Activated CD4-positive, alpha-beta memory T cell treated with anti-CD3 and anti-CD28 coated beads for 36 hours (primary cell): ENCODE results near the gene CAMK1D. TPM values are rescaled to one million over a fixed set of nuclear protein-coding genes. Genes with fewer than 3 reads are reported as not detected.

Experiments used
- CTCF ChIA-PET: fragments of 350-600 bp; sonication (Branson Sonifier 250); formaldehyde crosslinking; loops from one replicate; lab custom pipeline; 2021; ENCODE audit warnings: antibody characterized with exemption, inconsistent platforms; lab: Charles Lee
- POLR2A ChIA-PET: fragments of 350-600 bp; sonication (Branson Sonifier 250); formaldehyde crosslinking; loops from one replicate; lab custom pipeline; 2021; ENCODE audit warnings: antibody characterized with exemption; lab: Charles Lee
- DNase-seq: peaks from one replicate; pipeline ENCODE4 v3.0.0-alpha.2; 2020
- H3K27ac Mint-ChIP-seq: one replicate; pipeline ENCODE4 v1.8.0; 2021; ENCODE audit warnings: mixed read lengths
- H3K27me3 Mint-ChIP-seq: one replicate; pipeline ENCODE4 v1.8.0; 2021; ENCODE audit warnings: mixed read lengths
- H3K36me3 Mint-ChIP-seq: one replicate; pipeline ENCODE4 v1.8.0; 2021; ENCODE audit warnings: mixed read lengths
- H3K4me1 Mint-ChIP-seq: one replicate; pipeline ENCODE4 v1.8.0; 2021; ENCODE audit warnings: low read depth, mixed read lengths
- H3K4me3 Mint-ChIP-seq: one replicate; pipeline ENCODE4 v1.8.0; 2021; ENCODE audit warnings: mild to moderate bottlenecking, mixed read lengths
- H3K9me3 Mint-ChIP-seq: one replicate; pipeline ENCODE4 v1.8.0; 2021; ENCODE audit warnings: mixed read lengths
- intact Hi-C: fragments of 100-400 bp; cut with micrococcal nuclease; formaldehyde crosslinking; loops from one replicate; pipeline ENCODE4 v1.15.1; 2023
- total RNA-seq, 2 experiments: library from RNA; stranded (reverse); gene quantifications; one replicate each; pipeline ENCODE4 v1.2.3, GENCODE V29; 2021

CAMK1D gene
- total RNA-seq, 2 experiments from 2014 or later, result 17.7 to 17.9 TPM

GRCh38 chr10:12531305-12532220 is 182.2 kb downstream of the CAMK1D start:
- ChIA-PET POLR2A (no interaction called here), CTCF (no interaction called here)
- intact Hi-C loops, result no loop called here
- DNase-seq, result no peak
- peaks cover 5% of the 10 kb centered on the region for H3K36me3 Mint-ChIP-seq
- H3K27ac Mint-ChIP-seq, result no peak overlapping the region
- H3K9me3 Mint-ChIP-seq, result peaks cover 13% of the 10 kb centered on the region
- peaks cover 13% of the 10 kb centered on the region for H3K4me1 Mint-ChIP-seq
- no peaks in the 10 kb centered on the region for H3K27me3 Mint-ChIP-seq
- no peak overlapping the region for H3K4me3 Mint-ChIP-seq

DNA sequence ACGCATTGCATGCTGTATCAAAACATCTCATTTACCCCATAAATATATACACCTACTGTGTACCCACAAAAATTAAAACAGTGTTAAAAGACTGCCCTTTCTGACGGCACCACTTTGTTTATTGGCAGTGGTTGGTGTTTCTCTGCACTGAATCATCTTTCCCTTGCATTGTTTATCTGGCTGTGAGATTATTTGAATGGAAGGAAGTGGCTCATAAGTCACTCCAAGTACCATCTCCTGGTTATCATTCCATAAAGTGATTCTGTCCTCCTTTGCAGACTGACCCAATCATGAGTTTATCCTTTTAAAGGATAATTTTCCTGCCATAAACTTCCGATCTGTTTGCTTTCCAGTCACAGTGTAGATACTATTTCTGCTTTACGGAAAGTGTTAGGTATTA is 183.8 kb downstream of the CAMK1D start:
- H3K27me3 Mint-ChIP-seq, result no peaks in the 10 kb centered on the region
- peaks cover 13% of the 10 kb centered on the region for H3K9me3 Mint-ChIP-seq
- CTCF ChIA-PET, result no interaction called here
- H3K4me1 Mint-ChIP-seq, result peaks cover 13% of the 10 kb centered on the region
- no peak overlapping the region for H3K27ac Mint-ChIP-seq
- POLR2A ChIA-PET, result no interaction called here
- H3K4me3 Mint-ChIP-seq, result no peak overlapping the region
- intact Hi-C loops, result no loop called here
- DNase-seq, result no peak
- peaks cover 5% of the 10 kb centered on the region for H3K36me3 Mint-ChIP-seq

DNA sequence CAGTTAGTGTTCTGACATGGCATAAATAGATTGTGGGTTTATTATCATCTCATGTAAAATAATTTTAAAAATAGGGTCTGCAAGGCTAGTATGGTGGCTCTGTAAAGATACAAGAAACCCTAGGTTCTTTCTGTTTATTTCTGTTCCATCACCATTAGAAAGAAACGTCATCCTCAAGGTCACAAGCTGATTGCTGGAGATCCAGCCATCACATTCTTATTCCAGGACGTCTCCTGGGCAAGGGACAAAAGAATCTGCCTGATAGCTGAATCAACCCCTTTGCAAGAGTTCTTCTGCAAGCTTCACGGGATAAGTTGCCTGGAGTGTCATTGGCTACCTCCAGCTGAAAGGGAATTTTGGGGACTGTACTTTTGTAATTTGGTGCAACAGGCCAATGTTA is 184.4 kb downstream of the CAMK1D start:
- Mint-ChIP-seq H3K9me3 (peaks cover 13% of the 10 kb centered on the region), H3K4me3 (no peak overlapping the region), H3K27me3 (no peaks in the 10 kb centered on the region), H3K36me3 (peaks cover 5% of the 10 kb centered on the region), H3K4me1 (peaks cover 13% of the 10 kb centered on the region), H3K27ac (no peak overlapping the region)
- ChIA-PET CTCF (no interaction called here), POLR2A (no interaction called here)
- DNase-seq, result no peak
- intact Hi-C loops, result no loop called here

GRCh38 chr10:12534824-12535223 is 185.5 kb downstream of the CAMK1D start:
- Mint-ChIP-seq H3K9me3 (peaks cover 13% of the 10 kb centered on the region), H3K4me3 (no peak overlapping the region), H3K27ac (peak overlapping the region; percentile 5), H3K4me1 (peaks cover 13% of the 10 kb centered on the region), H3K27me3 (no peaks in the 10 kb centered on the region), H3K36me3 (peaks cover 5% of the 10 kb centered on the region)
- intact Hi-C loops, result no loop called here
- CTCF ChIA-PET, result interaction anchor here (0.6 to 1.4 kb wide), 3 partner anchors 122 to 513 kb away, joined by 3 to 5 read pairs (median 3); no protein-coding TSS in a partner anchor
- POLR2A ChIA-PET, result no interaction called here
- peak; percentile 40 for DNase-seq

DNA sequence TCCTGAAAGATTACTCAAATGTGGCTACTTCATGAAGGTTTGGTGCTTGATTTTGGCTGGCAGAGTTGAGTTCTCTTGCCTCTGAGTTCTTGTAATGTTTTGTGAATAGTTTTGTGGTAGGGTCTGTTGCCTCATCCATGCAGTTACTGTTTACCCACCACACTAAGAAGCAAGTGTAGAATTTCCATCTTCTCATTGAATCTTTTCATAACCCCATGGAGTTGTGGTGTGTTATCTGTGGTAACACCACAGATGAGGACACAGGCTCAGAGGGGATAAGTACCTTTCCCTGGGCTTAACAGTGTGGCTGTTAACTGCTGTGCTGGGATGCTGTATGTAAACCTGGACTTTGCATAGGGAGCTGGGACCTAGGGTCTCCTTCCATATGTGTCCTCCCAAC is 186.3 kb downstream of the CAMK1D start:
- H3K4me3 Mint-ChIP-seq, result no peak overlapping the region
- peaks cover 5% of the 10 kb centered on the region for H3K36me3 Mint-ChIP-seq
- peaks cover 13% of the 10 kb centered on the region for H3K9me3 Mint-ChIP-seq
- H3K27me3 Mint-ChIP-seq, result no peaks in the 10 kb centered on the region
- POLR2A ChIA-PET, result no interaction called here
- peaks cover 20% of the 10 kb centered on the region for H3K4me1 Mint-ChIP-seq
- intact Hi-C loops, result no loop called here
- H3K27ac Mint-ChIP-seq, result peak overlapping the region; percentile 14
- no peak for DNase-seq
- CTCF ChIA-PET, result interaction anchor here (1.1 to 1.4 kb wide), 3 partner anchors 24 to 172 kb away, joined by 3 to 6 read pairs (median 5); no protein-coding TSS in a partner anchor

DNA sequence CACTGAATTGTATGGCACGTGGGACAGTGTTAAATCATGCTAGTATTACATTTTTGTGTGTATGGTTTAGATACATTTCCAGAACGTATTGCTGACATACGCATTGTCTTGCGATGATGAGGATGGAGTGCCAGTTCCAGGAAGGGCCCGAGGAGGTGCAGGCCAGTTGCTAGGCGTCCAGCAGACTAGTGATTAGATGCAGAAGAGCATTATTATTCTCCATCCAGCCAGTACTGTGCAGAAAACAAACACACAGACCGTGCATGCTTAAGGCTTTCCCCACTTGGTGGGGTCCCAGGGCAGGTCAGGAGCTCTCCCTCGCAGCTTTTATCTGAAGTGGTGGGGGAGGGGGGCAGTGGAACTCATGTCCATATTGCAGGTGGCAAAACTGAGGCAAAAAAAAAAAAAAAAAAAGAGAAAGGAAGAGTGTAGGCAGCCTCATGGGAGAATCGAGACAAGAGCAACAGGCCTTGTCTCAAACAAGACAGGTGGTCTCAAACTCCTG is 189.2 kb downstream of the CAMK1D start:
- DNase-seq, result no peak
- intact Hi-C loops, result no loop called here
- ChIA-PET CTCF (no interaction called here), POLR2A (no interaction called here)
- Mint-ChIP-seq H3K27me3 (no peaks in the 10 kb centered on the region), H3K9me3 (peaks cover 5% of the 10 kb centered on the region), H3K4me1 (peaks cover 28% of the 10 kb centered on the region), H3K4me3 (no peak overlapping the region), H3K27ac (no peak overlapping the region), H3K36me3 (peaks cover 3% of the 10 kb centered on the region)

GRCh38 chr10:12539350-12540164 is 190.2 kb downstream of the CAMK1D start:
- no peaks in the 10 kb centered on the region for H3K9me3 Mint-ChIP-seq
- H3K27ac Mint-ChIP-seq, result no peak overlapping the region
- POLR2A ChIA-PET, result no interaction called here
- no peak for DNase-seq
- H3K4me1 Mint-ChIP-seq, result peaks cover 27% of the 10 kb centered on the region
- intact Hi-C loops, result no loop called here
- H3K4me3 Mint-ChIP-seq, result no peak overlapping the region
- CTCF ChIA-PET, result no interaction called here
- no peaks in the 10 kb centered on the region for H3K36me3 Mint-ChIP-seq
- no peaks in the 10 kb centered on the region for H3K27me3 Mint-ChIP-seq

- ChIA-PET CTCF (interaction anchor here (2.0 kb wide), 1 partner anchor 116 kb away, joined by 7 read pairs; no protein-coding TSS in a partner anchor), POLR2A (no interaction called here)
- intact Hi-C loops, result no loop called here
- H3K36me3 Mint-ChIP-seq, result peaks cover 4% of the 10 kb centered on the region
- no peak for DNase-seq
- H3K4me3 Mint-ChIP-seq, result no peak overlapping the region
- no peak overlapping the region for H3K27ac Mint-ChIP-seq
- peaks cover 23% of the 10 kb centered on the region for H3K4me1 Mint-ChIP-seq
- H3K27me3 Mint-ChIP-seq, result no peaks in the 10 kb centered on the region
- no peaks in the 10 kb centered on the region for H3K9me3 Mint-ChIP-seq
Measured at GRCh38 chr10:12540341-12540781, 191.0 kb downstream of the CAMK1D start.

GRCh38 chr10:12541446-12542067 is 192.2 kb downstream of the CAMK1D start:
- Mint-ChIP-seq H3K4me1 (peaks cover 29% of the 10 kb centered on the region), H3K36me3 (peaks cover 9% of the 10 kb centered on the region), H3K4me3 (no peak overlapping the region), H3K27me3 (no peaks in the 10 kb centered on the region), H3K9me3 (peaks cover 9% of the 10 kb centered on the region), H3K27ac (no peak overlapping the region)
- intact Hi-C loops, result no loop called here
- ChIA-PET CTCF (interaction anchor here (2.0 kb wide), 1 partner anchor 115 kb away, joined by 7 read pairs; no protein-coding TSS in a partner anchor), POLR2A (interaction anchor here (0.9 kb wide), 1 partner anchor 33 kb away, joined by 4 read pairs; no protein-coding TSS in a partner anchor)
- DNase-seq, result no peak

- no peak for DNase-seq
- Mint-ChIP-seq H3K27me3 (no peaks in the 10 kb centered on the region), H3K27ac (no peak overlapping the region), H3K9me3 (peaks cover 9% of the 10 kb centered on the region), H3K36me3 (peaks cover 9% of the 10 kb centered on the region), H3K4me1 (peaks cover 33% of the 10 kb centered on the region), H3K4me3 (no peak overlapping the region)
- ChIA-PET CTCF (interaction anchor here (2.0 kb wide), 1 partner anchor 115 kb away, joined by 7 read pairs; no protein-coding TSS in a partner anchor), POLR2A (no interaction called here)
- intact Hi-C loops, result no loop called here
Measured at GRCh38 chr10:12542133-12542670, 192.9 kb downstream of the CAMK1D start.

DNA sequence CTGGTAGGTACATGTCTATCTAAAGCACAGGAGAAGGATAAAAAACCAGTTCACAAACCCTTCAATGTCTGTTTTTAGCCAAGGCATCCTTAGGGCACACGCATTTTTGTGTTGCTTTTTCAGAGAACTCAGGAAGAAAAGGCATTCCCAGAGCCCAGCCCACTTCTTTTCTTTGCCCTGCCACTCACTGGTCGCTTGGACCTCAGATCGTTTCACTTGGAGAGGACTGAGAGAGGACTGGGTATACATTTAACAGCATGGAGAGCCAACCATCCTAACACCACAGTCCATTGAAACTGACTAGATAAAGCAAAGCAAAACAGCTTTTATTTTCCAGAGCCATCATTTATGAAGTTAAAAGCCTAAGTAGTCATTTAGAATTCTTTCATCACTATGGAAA is 194.2 kb downstream of the CAMK1D start:
- intact Hi-C loops, result no loop called here
- Mint-ChIP-seq H3K4me1 (peaks cover 43% of the 10 kb centered on the region), H3K27me3 (no peaks in the 10 kb centered on the region), H3K27ac (no peak overlapping the region), H3K36me3 (peaks cover 9% of the 10 kb centered on the region), H3K4me3 (no peak overlapping the region), H3K9me3 (peaks cover 9% of the 10 kb centered on the region)
- CTCF ChIA-PET, result no interaction called here
- POLR2A ChIA-PET, result no interaction called here
- no peak for DNase-seq
